Stimulated activated CD4-positive, alpha-beta T cell treated with anti-CD3 and anti-CD28 coated beads, Interleukin-15, amount 100 ng/mL, for 48 hours (primary cell): Measurements from ENCODE around the gene SMIM41.

Source experiments
- DNase-seq, 2 donors: peaks; one replicate each; pipeline ENCODE4 v3.0.0-alpha.2; 2020; ENCODE audit warnings: low read depth in 2 of 2

Gene SMIM41

GRCh38 chr12:52147367-52147963 is 68.0 kb downstream of the SMIM41 start:
- DNase-seq, result no peak

DNA sequence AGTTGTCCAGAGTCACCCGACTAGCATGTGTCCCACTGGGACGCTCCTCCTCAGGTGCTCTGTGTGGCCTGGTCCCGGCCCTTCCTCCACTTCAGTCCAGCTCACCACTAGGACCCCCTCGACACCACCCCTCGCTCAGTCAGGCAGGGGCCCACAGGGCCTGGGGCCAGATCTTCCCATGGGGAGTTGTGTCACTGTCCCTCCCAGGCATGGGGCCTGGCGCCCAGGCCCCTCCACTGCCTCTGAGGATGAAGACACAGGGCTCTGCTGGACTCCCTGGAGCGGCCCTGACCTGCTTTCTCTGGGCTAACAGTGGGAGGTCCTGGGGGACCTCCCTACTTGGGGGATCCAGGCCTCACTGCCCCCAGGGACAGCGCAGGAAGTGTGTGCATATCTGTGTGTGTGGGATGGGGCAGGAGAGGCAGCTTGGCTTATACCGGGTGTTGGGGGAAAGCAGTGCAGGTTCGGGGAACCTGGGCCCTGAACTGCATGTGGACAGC is 68.5 kb downstream of the SMIM41 start:
- DNase-seq, result no peak

DNA sequence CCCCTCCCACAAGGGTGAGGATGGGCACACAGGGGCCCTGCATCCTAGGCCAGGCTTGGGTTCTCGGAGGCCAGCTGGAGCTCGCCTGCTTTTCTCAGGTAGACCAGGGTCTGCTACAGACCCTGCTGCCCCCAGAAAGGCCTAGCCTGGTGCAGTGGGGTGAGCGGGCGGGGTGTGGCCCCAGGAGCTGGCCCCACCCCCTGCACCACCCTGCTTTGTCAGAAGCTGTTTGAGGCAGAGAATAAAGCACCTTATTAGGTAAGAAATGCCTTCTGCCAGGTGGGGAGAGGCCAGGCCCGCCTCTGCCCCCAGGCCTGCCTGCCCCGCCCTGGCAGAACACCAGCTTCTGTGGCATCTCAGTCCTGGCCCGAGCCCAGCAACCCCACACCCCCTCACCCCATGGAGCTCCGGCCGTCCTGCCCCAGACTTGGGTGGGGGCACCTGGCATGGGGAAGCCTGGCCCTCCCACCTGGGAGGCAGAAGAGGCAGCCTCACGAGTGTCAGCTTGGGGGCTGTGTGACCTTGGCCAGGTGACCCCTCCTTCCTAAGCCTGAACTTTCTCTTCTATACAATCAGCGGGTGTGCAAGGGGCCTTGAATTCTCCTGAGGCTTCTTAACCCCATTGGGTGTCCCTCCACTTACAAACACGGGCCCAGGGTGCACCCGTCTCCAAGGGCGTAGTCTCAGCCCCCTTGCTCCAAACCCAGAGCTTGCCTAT is 69.1 kb downstream of the SMIM41 start:
- no peak for DNase-seq

DNA sequence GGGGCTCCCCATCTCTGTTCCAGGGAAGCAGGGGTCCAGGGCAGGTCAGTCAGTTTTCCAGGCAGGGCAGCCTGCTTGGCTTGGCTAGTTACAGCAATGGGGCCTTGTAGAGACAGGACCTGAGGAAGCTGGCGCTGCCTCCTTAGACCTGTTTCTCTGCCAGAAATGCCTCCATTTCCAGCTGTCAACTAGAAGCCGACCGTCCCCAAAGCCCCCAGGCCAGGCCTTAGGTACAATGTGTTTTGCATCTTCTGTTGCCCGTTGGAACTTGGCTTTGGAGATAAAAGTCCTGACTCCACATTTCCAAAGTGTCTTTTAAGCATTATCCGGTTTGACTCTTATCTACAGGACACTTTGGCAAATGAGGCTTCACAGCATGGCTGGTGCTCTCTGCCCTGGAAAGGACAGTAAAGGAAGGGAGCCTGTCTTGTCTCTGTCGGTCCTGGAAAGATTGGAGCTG is 69.7 kb downstream of the SMIM41 start:
- no peak for DNase-seq

DNA sequence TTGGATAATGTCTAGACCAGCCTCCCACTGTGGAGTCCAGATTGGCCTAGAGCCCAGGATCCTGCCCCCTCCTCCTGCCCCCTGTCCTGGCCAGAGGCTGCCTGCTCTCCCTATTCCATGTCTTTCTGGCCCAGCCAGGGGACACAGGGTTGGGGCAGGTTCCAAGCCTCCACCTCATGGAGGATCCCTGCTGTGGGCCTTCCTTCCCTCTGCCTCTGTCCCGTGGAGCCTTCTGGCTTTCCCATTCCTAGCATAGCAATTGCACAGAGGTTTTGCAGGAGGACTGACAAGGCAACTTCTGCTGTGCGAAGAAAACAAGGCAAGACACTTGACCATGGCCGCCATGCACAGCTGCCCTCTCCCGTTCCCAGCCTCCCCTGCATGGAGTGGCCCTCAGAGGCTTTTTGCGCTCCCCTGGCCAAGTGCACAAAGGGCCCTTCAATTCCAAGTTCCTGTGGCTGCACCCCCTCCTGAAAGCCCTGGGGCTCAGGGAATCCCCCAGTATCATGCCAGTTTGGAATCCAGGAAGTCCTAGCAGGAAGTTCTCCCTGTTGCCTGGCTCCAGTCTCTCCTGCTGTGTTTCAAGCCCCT is 70.2 kb downstream of the SMIM41 start:
- no peak for DNase-seq

DNA sequence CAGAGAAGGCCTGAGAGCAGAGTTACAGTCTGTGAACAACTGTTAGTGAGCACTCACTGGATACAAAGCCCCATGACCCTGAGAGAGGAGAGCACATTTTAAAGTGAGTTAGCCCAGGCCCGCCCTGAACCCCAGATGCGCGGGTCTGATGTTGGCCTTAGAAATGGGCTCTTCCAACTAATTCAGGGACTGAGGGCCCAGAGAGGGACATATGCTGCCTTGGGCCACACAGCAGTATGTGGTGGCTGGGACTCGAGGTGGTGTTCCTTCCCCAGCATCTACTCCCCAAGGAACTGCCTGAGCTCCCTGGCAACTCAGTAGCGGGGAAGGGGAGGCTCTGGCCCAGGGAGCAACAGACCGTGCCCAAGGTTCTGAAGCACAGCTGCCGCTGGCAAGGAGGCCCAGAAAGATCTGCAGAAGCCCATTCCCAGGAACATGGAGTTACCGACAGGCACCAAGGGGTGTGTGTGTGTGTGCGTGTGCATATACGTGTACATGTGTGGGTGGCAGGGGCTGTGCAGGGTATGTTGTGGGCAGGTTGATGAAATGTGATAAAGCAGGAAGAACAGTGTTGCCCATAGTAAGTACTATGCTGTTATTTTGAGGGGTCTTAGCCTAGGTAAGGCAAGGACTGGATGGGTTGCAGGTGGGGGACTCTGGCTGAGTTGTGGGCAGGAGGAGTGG is 71.8 kb downstream of the SMIM41 start:
- DNase-seq, result no peak

DNA sequence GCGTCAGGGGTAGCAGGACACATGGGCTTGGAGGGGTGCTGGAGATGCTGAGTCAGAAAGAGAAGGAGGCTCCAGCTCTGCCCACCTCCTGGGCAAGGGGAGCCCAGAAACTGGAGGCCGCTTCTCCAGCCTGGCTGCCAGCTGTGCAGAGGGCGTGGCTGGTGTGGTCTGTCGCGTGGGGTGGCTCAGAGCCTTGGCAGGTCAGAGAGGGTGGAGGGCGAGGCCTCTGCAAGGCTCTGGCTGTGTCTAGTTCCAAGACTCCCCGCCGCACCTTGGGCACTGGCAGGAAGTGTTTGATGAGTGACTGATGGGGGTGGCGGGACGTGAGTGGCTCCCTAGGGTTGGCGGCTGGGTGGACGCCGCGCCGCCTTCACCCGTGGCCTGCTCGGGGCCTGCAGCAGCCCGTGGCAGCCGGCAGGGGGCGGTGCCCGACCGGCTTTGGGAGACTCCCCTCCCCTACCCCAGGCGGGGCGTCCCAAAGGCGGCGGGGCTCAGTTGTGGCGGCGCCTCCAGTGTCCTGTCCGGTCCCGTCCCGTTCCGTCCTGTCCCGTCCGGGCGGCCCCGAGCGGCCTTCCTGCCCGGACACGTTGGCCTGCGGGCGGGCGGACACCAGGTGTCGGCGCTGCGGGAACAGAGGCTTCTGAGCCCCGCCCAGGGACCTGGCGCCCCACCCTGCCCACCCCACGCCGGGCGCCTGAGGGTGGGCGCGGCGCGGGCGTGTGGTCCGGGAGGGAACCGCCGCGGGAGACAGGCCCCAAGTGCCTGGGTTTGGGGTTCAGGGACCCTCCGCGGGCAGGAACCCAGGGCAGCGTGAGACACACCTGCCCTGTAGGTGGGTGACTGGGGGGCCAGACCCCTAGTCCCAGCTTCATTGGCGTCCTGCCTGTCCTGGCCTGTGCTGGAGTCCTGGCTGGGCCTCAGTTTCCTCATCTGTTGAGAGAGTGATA is 72.6 kb downstream of the SMIM41 start:
- DNase-seq, result peak; percentile 40 to 62

DNA sequence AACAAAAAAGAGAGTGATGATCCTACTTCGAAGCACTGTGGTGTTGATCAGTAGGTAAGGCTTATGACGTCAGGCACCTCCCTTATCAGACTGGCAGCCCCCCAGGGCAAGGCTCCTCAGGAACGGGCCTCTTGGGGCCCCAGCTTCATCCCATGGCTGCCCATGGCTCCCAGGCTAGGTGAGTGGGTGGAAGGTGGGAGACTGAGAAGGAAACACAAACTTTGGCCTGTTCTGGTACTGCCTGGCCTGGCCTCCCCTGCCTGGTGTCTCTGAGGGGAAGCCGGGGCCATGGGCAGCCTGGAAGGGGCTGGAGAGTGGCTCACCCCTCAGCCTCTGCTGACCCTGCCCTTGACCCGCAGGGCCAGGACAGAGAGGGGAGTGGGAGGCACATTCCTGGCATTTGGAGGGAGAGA is 73.4 kb downstream of the SMIM41 start:
- DNase-seq, result no peak

GRCh38 chr12:52155048-52155868 is 75.8 kb downstream of the SMIM41 start:
- no peak for DNase-seq

GRCh38 chr12:52156311-52156710 is 76.8 kb downstream of the SMIM41 start:
- DNase-seq, result no peak

DNA sequence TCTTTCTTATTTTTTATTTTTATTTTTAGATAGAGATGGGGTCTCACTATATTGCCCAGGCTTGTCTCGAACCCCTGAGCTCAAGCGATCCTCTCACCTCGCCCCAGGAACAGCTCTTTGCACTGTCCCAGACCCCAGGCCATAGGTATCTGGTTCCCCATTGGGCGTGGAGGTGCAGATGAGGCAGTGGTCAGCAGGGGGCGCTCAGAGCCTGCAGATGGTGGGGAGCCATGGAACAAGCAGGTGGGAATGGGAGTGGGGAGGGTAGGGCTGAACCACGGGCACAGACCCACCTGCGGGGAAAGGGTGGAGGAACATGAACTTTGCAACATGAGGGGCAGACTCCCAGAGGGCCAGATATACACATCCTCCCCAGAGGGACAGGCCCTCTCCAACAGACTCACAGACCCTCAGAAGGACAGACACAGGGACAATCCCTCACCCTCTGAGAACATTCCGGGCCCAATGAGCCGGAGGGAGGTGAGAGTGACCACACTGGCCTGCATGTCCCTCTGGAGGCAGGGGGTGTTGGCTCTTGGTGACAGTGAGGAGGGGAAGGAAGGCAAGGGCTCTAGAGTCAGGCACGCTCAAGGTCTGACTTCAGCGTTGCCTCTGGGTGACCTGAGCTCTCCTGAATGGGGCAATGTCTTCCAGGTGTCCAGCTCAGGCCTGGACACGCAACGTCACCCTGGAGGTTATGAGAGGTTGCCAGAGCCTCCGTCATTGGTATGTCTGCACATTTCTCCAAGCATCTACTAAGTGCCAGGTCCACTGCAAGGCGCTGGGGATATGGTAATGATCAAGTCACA is 77.5 kb downstream of the SMIM41 start:
- DNase-seq, result peak; percentile 35 to 61

- no peak for DNase-seq
These were observed 78.2 kb downstream of the SMIM41 start for GRCh38 chr12:52157566-52158150.
